GM21390 (cell line): ENCODE data around the gene TRIM41.
"Not testable (repeated sequence)": the region's sequence is repeated elsewhere in the genome, so short reads cannot be mapped to it uniquely, and the experiment has no call there.

Experiments
- ATAC-seq: cut with Tn5 transposase; IDR thresholded peaks from one replicate; pipeline ENCODE4 v1.9.1; 2021; ENCODE audit not compliant: unreplicated experiment

Gene TRIM41

GRCh38 chr5:181192337-181193046 is 30.6 kb upstream of the TRIM41 start:
- no peak for ATAC-seq

DNA sequence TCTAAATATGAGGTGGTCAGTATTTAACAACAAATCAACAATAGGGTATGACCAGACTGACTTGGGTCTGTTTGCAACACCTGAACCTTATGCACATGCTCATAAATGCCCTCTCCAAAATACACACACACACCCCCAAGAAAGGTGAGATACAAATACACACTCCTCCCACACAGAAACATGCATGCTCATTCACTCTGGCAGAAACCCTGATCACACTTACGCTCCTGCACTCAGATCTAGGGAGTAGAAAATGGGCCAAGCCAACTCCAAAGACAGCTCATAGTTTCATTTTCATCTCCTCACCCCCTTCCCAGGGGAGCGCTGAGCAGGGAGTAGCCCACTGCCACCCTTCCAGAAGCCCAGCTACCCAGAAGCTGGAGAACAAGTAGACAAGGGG is 29.4 kb upstream of the TRIM41 start:
- no peak for ATAC-seq

GRCh38 chr5:181194489-181195248 is 28.4 kb upstream of the TRIM41 start:
- no peak for ATAC-seq

DNA sequence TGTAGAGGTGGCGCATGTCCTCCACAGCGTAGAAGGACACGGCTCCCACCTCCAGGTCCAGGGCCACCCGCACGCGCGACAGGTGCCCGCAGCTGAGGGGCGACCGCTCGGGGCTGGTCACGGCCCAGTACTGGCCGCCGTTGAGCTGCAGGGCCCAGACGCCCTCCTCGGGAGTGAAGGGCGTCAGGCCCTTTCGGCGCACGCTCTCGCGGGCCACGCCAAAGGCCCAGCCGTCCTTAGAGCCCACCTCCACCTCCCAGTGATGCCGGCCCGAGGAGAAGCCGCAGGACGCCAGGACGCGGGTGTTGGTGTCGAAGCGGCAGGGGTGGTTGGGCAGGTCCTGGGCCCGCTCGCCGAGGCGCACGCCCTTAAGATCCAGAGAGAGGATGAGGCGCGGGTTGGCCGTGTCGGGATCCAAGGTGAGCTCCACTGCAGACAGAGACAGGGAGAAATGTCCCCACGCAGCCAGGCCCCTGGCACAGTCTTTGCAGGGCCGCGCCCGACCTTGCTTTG is 27.8 kb upstream of the TRIM41 start:
- no peak for ATAC-seq

DNA sequence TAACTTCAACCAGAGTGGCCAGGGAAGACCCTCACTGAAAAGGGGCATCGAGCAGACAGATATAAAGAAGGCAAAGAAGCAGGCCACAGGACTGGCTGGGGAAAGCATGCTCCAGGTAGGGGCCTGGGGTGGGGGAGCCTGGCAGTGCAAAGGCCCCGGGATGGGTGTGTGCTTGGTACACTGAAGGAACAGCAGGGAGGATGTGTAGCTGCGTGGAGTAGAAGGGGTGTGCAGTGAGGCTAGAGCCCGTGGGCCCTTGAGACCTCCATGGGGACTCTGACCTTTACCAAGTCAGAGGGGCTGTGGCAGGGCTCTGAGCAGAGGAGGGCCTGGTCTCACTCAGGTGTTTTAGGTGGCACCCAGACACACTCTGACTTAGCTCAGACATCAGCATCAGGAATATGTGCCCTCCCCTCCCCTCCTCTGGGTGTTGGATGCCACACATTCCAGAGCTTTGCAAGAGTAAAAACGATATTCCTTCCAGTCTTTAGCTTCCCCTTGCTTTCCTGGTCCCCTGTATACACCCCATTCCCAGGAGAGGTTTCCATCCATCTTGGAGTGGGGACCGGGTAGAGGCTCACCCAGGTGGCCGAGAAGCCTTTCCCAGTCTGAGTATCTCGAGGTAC is 25.6 kb upstream of the TRIM41 start:
- no peak for ATAC-seq

DNA sequence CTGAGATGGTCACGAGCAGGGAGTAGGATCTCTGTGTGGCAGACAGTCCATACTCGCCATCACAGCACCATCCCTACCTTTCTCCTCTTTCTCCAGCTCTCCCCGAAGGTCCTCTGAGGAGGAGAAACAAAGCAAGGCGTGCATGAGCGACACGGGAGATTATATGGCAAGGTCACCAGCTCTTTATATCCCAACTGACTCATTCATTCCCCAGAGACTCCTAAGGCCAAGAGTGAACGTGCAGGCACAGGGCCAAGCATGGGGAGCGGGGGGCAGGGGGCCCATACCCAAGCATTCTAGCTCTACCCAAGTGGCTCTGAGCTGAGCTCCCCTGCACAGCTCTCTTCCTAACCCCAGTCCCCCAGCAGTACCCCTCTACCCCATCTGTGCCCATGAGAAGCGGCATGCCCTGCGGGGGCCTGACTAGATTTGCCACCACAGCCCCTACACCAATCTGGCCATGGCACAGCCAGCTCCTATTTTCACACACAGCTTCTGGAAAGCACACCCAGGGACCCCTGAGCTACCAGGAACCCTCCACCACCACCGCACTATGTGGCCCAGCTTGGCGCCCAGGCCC is 24.9 kb upstream of the TRIM41 start:
- no peak for ATAC-seq

- ATAC-seq: peak; percentile 44
Observed at GRCh38 chr5:181198905-181199519, 24.1 kb upstream of the TRIM41 start.

- ATAC-seq: no peak
Observed at GRCh38 chr5:181199881-181200638, 23.0 kb upstream of the TRIM41 start.

GRCh38 chr5:181200816-181201215 is 22.3 kb upstream of the TRIM41 start:
- ATAC-seq: no peak

GRCh38 chr5:181203093-181203711 is 19.9 kb upstream of the TRIM41 start:
- ATAC-seq: no peak

GRCh38 chr5:181203777-181204112 is 19.3 kb upstream of the TRIM41 start:
- ATAC-seq: no peak

GRCh38 chr5:181204113-181204825 is 18.8 kb upstream of the TRIM41 start:
- no peak for ATAC-seq

- no peak for ATAC-seq
Observed at GRCh38 chr5:181204826-181205760, 18.0 kb upstream of the TRIM41 start, which contains the start of gene TRIM7. TSS of gene TRIM7 (minus strand) at chr5:181205196. CDS start at chr5:181205110, 86 bp downstream.

DNA sequence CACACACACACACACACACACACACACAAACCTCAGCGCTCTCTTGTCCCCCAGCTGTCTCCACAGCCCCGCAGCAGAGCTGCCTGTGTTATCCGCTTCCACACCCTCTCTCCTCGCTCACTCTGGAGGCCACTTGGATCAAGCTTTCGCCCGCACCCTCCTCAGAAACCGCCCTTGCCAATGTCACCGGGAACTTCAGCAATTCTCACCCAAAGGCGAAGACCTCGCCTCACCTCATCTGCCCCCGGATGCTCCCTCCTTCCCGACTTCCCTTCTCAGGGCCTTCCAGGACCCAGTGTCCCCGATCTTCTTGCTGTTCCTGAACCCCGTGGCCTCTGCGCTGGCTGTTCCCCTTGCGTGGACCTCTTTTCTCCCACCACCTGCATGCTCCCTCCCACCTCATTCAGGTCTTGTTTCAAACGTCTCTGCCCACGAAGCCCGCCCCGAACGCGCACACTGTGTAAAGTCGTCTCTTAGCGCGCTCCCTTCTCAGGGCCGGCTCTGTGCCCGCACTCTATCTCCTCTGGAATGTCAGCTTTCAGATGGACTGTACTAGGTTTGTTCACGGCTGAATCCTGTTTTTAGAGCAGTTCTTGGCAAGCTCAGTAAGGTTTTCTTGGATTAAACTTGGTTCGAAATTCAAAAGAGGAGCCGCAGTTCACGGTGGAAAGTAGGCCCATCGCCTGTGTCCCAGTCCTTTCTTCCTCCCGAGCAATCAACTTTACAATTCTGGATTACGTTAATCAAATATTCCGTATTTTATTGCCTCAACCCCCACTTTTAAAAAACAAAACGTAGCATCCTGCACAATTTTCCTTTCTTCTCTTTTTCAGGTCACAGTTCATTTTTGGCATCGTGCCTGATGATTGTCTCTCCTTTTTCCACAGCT is 17.1 kb upstream of the TRIM41 start:
- no peak for ATAC-seq

GRCh38 chr5:181207214-181207959 is 15.7 kb upstream of the TRIM41 start:
- peak; percentile 30 for ATAC-seq

DNA sequence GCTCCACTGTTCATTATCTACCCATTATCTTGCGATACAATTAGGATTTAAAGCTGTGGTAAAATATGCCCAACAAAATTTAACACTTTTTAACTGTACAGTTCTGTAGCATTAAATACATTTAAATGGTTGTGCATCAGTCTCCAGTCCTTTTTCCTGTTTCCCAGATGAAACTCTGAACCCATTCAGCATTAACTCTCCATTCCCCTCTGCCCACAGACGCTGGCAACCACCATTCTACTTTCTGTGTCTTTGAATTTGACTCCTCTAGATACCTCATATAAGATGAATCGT is 15.2 kb upstream of the TRIM41 start:
- no peak for ATAC-seq

GRCh38 chr5:181209006-181209405 is 14.1 kb upstream of the TRIM41 start:
- ATAC-seq: not testable (repeated sequence)
